Natural killer cell treated with Interleukin-12 subunit alpha and Interleukin-12 subunit beta and Interleukin-15 and Interleukin-18, amount 100 ng/mL, for 72 hours (primary cell): ENCODE measurements around the gene RPS6KA2. TPM values are rescaled to one million over a fixed set of nuclear protein-coding genes. Genes with fewer than 3 reads are reported as not detected.

Experiments
- ATAC-seq, 2 donors: fragments of 150-1000 bp; cut with Tn5 transposase in 1 of 2; sonication (Bioruptor Pico), chemical (Tn5 transposase) in 1 of 2; 2 replicates each; pipeline ENCODE4 v1.10.0; 2021
- DNase-seq: peaks from one replicate; pipeline ENCODE4 v3.0.0; 2022; ENCODE audit warnings: low spot score
- H3K27ac Mint-ChIP-seq, 2 donors: 1 replicate in 1 of 2; 2 replicates in 1 of 2; pipeline ENCODE4 v1.8.0; 2022; ENCODE audit warnings: mixed read lengths in 2 of 2, mild to moderate bottlenecking in 1 of 2, moderate library complexity in 1 of 2
- H3K27me3 Mint-ChIP-seq, 2 donors: 1 replicate in 1 of 2; 2 replicates in 1 of 2; pipeline ENCODE4 v1.8.0; 2022; ENCODE audit warnings: mixed read lengths in 2 of 2
- H3K36me3 Mint-ChIP-seq: one replicate; pipeline ENCODE4 v1.8.0; 2022; ENCODE audit warnings: mixed read lengths
- H3K4me1 Mint-ChIP-seq, 2 donors: 1 replicate in 1 of 2; 2 replicates in 1 of 2; pipeline ENCODE4 v1.8.0; 2022; ENCODE audit warnings: low read depth in 2 of 2, mixed read lengths in 2 of 2, mild to moderate bottlenecking in 1 of 2
- H3K4me3 Mint-ChIP-seq: one replicate; pipeline ENCODE4 v1.8.0; 2022; ENCODE audit warnings: mixed read lengths
- H3K9me3 Mint-ChIP-seq: 2 replicates; pipeline ENCODE4 v1.8.0; 2022; ENCODE audit warnings: mixed read lengths
- total RNA-seq, 2 donors: library from RNA; stranded (reverse); gene quantifications; one replicate each; pipeline ENCODE4 v1.2.3, GENCODE V29; 2022

The RPS6KA2 gene
- total RNA-seq, 2 donors from 2014 or later: 2.8 to 3.8 TPM

DNA sequence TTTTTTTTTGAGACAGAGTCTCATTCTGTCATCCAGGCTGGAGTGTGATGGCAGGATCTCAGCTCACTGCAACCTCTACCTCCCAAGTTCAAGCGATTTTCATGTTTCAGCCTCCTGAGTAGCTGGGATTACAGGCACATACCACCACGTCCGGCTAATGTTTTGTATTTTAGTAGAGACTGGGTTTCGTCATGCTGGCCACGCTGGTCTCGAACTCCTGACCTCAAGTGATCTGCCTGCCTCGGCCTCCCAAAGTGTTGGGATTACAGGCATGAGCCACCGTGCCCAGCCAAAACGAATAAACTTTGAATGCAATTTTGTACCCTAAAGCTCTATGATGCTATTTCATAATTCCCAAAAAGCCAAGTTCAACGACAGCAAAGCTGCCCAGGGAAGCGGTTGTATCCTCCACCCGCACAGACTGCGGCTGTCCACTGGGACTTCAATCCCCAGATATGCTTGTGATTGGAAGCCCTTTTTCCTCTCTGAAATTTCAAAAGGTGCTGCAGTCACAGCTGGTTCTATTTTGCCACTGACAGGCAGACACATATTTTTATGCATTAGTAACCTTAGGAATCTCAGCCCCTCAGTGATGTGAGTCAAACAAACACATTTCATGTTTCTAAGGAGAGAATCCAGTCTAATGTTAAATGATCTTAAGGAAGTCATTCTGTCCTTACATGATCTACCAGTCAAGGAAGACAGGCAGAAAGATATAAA is 31.8 kb downstream of the RPS6KA2 start:
- no peaks in the 10 kb centered on the region for H3K36me3 Mint-ChIP-seq

DNA sequence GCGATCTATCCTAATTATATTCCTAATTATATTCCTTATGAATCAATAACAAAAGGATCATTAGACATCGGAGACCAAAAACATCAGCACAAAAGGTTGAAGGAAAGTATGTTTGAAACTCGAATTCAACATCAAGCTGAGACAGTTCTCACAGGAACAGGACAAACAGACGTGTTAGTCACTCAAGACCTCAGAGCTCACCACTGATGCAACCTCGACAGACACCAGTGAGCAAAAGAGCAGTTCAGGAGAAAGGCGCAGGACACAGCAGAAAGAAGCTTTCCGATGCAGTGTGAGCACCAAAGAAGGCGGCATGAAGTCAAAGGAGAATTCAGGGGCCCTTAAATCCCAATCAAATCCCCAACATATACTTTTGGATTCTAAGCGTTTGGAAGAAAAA is 34.2 kb downstream of the RPS6KA2 start:
- Mint-ChIP-seq H3K27me3 (peaks cover 15 to 22% of the 10 kb centered on the region in 2 donors), H3K4me1 (peaks cover 20% of the 10 kb centered on the region in 2 donors), H3K4me3 (no peak overlapping the region), H3K27ac (no peak overlapping the region), H3K9me3 (no peaks in the 10 kb centered on the region), H3K36me3 (no peaks in the 10 kb centered on the region)
- ATAC-seq (no peak), DNase-seq (no peak)

More for the DNA sequence above, 31.8 kb downstream of the RPS6KA2 start:
- no peaks in the 10 kb centered on the region for H3K9me3 Mint-ChIP-seq
- no peak overlapping the region for H3K27ac Mint-ChIP-seq
- peaks cover 16% of the 10 kb centered on the region in 2 donors for H3K27me3 Mint-ChIP-seq
- peaks cover 5% of the 10 kb centered on the region in 2 donors for H3K4me1 Mint-ChIP-seq
- ATAC-seq: no peak
- DNase-seq: no peak
- H3K4me3 Mint-ChIP-seq: no peak overlapping the region

DNA sequence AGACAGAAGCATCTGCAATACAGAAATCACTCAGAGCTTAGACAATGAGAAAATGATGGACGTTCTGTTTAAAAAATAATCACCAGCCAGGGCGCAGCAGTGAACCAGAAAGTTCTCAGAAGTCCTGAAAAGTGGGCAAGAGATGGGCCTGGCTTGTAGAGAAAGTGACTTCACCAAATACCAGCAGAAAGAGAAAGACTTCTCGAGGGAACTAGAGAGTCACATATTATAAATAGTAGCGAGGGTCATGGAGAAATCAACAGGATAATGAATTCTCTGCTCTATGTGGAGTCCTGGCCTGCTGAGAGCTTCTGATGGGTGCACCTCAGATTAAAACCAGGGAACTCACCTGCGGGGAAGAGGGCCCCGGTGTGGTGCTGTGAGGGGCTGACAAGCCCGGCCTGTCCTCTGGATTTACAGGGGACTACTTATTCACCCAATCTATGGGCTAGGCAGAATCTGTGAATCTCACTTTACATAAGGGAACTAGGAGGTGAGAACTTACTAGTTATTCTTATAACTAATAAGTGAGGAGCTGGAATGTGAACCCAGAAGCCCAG is 35.0 kb downstream of the RPS6KA2 start:
- Mint-ChIP-seq H3K27me3 (peaks cover 14 to 18% of the 10 kb centered on the region in 2 donors), H3K36me3 (no peaks in the 10 kb centered on the region), H3K4me1 (peaks cover 20 to 22% of the 10 kb centered on the region in 2 donors), H3K4me3 (no peak overlapping the region), H3K9me3 (no peaks in the 10 kb centered on the region), H3K27ac (no peak overlapping the region)
- ATAC-seq (no peak), DNase-seq (no peak)

DNA sequence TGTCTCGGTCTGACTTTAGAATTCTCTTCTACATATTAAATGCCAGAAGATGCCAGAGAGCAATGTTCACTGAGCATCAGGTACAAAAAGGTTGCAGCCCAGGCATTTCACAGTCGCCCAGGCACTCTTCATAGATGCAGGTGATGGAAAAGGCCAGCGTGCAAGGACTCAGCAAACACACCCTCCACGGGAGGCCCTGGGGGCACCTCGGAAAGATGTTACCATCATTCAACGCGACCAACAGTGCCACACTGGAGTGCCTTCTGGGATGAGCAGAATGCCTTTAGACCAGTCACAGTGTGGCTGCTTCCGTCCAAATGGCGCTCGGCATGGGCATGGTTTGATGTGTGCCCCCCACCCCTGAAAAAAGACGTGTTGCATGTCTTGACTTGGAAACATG is 36.0 kb downstream of the RPS6KA2 start:
- ATAC-seq (no peak), DNase-seq (no peak)
- peaks cover 20 to 22% of the 10 kb centered on the region in 2 donors for H3K4me1 Mint-ChIP-seq
- no peak overlapping the region for H3K27ac Mint-ChIP-seq
- H3K9me3 Mint-ChIP-seq: no peaks in the 10 kb centered on the region
- no peak overlapping the region for H3K4me3 Mint-ChIP-seq
- no peaks in the 10 kb centered on the region for H3K36me3 Mint-ChIP-seq
- H3K27me3 Mint-ChIP-seq: peaks cover 9 to 13% of the 10 kb centered on the region in 2 donors

DNA sequence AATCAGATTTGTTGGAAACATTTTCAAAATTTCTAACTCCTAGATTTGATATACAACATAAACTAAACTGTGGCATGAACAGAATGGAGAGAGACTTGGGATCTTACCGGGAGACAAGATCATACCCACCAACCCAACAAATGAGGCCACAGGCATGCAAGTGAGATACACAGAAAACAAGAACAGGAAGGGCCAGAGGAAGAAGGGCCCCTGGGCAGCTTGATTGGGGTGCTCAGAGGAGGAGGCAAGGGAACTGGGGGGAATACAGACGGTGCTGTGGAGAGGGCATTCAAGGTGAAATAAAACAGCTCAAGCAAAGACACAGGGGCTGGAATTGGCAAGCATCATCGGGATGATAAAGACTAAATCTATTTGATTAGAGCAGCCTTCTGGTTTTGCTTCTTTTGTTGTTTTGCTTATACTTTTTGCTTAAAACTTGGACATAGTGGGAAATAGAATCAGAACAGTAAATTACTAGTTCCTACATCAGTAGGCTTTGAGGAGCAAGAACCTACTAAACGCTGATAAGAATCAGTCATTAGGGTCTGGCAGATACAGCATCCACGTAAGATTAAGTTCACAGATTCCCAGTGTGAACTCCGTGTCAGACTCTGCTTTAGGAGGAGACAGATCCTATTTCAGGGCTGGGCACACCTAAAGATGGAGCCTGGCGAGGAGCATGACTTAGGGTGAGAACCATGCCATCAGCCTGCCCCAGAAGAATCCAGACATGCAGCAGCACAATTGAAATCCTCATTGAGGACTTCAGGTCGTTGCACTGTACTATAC is 37.1 kb downstream of the RPS6KA2 start:
- Mint-ChIP-seq H3K36me3 (no peaks in the 10 kb centered on the region), H3K27me3 (peaks cover 9 to 13% of the 10 kb centered on the region in 2 donors), H3K4me1 (peaks cover 20 to 24% of the 10 kb centered on the region in 2 donors), H3K27ac (peak overlapping the region in 1 of 2 donors; percentile 72), H3K4me3 (peak overlapping the region; percentile 21), H3K9me3 (no peaks in the 10 kb centered on the region)
- ATAC-seq (no peak), DNase-seq (no peak)

DNA sequence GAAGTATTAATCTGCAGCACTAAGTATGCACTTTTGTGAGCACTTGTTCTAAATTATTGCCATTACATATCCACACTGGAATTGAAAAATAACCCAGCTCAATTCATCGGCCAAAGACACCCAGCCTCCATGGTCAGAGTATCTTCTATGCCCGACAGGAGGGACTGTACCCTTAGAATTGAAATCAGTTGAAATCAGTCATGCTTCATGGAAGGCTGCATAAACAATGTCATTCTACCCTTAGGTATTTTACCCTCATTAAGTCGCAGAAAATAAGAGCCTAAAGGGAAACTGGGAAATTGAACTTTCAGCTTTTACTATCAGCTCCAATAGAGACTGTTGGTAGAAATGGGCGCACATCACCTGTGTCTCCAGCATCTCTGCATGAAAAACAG is 37.7 kb downstream of the RPS6KA2 start:
- no peaks in the 10 kb centered on the region for H3K9me3 Mint-ChIP-seq
- ATAC-seq: no peak
- H3K27me3 Mint-ChIP-seq: peaks cover 9 to 13% of the 10 kb centered on the region in 2 donors
- DNase-seq: no peak
- peak overlapping the region; percentile 21 for H3K4me3 Mint-ChIP-seq
- peaks cover 20 to 26% of the 10 kb centered on the region in 2 donors for H3K4me1 Mint-ChIP-seq
- no peaks in the 10 kb centered on the region for H3K36me3 Mint-ChIP-seq
- peak overlapping the region in 1 of 2 donors; percentile 72 for H3K27ac Mint-ChIP-seq

DNA sequence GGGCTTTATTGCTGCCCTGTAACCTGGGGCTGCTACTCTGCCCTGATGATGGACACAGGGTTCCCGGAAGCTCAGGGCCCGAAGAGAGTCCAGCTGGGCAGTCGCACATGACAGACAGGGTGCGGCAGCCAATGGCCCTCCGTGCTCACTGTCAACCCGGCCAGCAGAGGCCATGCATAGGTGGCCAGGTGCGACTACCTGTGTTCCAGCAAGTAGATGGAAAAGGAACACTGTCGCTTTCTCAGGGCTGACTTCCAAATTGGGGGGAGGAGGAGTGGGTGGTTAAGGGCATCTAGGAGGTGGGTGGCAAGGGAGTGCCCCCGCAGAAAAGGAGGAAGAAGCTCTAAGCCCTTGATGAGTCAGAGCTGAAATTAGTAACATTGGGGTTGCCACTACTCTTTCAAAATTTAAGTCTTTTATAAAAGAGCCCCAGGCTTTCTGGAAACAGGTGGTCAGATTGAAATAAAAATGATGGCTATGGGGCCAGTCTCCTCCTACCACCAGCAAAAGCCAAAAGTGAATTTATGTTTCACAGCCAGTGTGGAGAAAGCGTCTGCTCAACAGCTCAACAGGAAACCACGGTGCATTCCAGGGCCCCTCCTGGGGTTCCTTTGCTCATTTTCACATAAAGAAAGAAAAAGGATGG is 38.2 kb downstream of the RPS6KA2 start:
- Mint-ChIP-seq H3K27ac (peak overlapping the region in 1 of 2 donors; percentile 72), H3K9me3 (no peaks in the 10 kb centered on the region), H3K4me1 (peaks cover 20 to 26% of the 10 kb centered on the region in 2 donors), H3K36me3 (no peaks in the 10 kb centered on the region), H3K4me3 (peak overlapping the region; percentile 21), H3K27me3 (peaks cover 9 to 13% of the 10 kb centered on the region in 2 donors)
- DNase-seq (no peak), ATAC-seq (peak; percentile 34 to 67)

DNA sequence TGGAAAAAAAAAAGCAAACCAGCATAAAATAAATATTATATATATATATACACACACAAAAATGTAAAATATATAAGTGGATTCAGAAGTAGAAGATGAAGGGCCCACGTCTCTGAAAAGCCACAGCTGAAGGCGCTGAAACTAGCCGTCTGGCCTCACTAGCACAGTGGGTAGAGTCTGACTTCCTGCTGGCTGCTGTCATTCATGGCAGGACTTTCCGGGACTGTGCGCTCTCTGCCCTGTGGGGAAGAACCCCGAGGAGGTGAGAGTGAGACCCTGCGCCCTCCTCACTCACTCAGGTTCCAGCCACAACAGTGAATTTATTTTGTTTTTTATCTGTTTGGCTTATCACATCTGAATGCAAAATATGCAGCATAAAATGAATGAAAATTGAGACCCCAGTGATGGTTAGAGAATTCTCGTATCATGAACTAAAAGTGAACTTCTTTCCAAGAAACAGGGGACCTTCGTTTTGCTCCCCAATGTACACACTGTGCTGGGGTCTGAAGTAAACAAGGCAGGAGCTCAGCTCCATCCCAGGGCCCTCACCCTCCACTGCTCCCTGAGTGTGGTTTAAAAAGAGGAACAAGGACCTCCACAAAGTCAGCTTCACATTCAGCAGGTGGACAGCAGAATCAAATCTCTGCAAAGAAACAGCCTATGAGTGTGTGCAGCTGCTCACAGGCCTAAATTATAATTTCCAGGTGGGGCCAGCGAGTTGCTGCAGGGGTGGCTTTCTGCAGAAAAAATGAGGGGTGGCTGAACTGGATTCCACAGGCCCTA is 39.2 kb downstream of the RPS6KA2 start:
- DNase-seq (no peak), ATAC-seq (peak; percentile 54 to 73)
- Mint-ChIP-seq H3K4me3 (no peak overlapping the region), H3K27ac (peak overlapping the region in 1 of 2 donors; percentile 72), H3K36me3 (no peaks in the 10 kb centered on the region), H3K9me3 (no peaks in the 10 kb centered on the region), H3K27me3 (peaks cover 5 to 9% of the 10 kb centered on the region in 2 donors), H3K4me1 (peaks cover 17 to 23% of the 10 kb centered on the region in 2 donors)

DNA sequence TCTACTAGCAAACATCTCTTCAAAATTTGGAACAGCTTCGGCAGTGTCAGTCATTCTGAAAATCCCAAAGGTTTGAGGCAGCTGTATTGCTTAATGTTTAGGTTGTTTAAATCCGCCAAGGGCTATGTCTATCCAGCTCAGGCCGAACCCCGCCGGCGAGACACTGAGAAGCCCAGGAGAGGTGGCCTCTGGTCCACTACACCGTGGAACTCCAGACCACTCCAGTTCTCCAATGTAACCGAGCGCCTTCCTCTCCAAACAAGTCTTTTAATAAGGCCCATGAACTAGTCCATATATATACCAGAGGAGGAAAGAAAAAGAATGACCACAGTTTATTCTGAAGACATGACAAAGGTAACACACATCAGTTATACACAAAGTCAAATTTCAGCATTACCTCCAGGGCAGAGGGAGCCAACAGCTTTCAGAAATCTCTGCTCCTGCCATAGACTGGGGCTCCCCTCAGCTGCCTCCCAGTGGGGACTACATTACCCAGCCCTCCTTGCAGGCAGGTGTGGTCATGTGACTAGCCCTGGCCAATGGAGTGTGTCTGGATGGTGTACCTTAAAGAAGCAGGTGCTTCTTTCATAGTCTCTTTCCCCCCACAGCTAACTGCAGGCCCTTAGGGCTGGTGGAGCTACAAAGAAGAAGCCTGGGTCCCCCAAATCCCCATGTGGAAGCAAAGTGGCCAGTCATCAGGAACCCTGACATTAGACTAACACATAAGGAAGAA is 40.5 kb downstream of the RPS6KA2 start, which contains the start of gene RAMACL:
Gene RAMACL, minus strand, starts transcription at position 255 of the 733 bp plus-strand sequence. Its CDS starts 201 bp downstream, at position 54.
- Mint-ChIP-seq H3K27me3 (peaks cover 4 to 6% of the 10 kb centered on the region in 2 donors), H3K27ac (no peak within 1 kb of the TSS), H3K36me3 (no peaks in the 10 kb centered on the region), H3K4me3 (no peak within 1 kb of the TSS), H3K4me1 (peaks cover 15 to 21% of the 10 kb centered on the region in 2 donors), H3K9me3 (no peaks in the 10 kb centered on the region)
- ATAC-seq (peak; percentile 76 to 77), DNase-seq (no peak)

DNA sequence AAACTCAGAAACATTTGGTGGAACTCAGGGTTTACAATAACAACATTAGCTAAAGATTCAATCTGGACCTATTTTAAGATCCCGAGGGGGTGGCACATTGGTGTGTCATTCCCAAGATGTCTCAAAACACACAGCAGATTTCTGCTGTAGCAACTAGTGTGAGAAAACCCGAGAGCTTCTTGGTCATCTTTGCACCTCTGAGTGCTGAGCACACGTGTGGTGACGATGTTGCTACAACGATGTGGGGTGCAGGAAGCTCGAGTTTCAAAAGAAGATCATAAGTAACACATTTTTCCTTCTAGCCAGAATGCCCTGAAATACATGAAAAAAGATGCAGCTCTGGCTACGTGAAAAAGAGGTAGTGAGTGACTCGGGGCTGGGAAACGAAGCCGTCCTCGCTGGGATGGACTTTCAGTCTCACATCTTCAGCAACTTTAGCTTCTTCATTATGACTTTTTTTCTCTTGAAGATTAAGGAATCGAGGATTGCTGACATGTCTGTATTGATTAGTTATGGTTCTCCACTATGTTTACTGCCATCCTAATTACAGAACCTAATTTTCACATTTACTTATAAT is 42.1 kb downstream of the RPS6KA2 start:
- H3K36me3 Mint-ChIP-seq: no peaks in the 10 kb centered on the region
- peak in 1 of 2 donors; percentile 46 for ATAC-seq
- H3K9me3 Mint-ChIP-seq: no peaks in the 10 kb centered on the region
- no peak for DNase-seq
- no peak overlapping the region for H3K4me3 Mint-ChIP-seq
- peaks cover 4 to 6% of the 10 kb centered on the region in 2 donors for H3K27me3 Mint-ChIP-seq
- H3K4me1 Mint-ChIP-seq: peaks cover 15 to 21% of the 10 kb centered on the region in 2 donors
- H3K27ac Mint-ChIP-seq: no peak overlapping the region

DNA sequence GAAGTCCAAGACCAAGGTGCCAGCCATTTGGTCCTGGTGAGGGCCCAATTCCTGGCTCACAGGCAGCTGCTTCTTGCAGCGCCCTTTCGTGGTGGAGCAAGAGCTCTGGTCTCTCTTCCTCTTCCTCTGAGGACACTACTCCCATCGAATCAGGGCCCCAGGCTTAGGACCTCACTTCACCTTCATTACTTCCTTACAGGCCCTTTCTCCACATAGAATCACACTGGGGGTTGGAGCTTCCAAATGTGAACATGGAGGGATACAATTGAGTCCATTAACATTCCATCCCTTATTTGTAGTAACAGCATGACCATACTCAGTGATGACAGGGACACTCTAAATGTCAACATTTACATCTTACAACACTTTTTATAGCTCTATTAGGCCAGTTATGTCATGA is 42.9 kb downstream of the RPS6KA2 start:
- no peak overlapping the region for H3K27ac Mint-ChIP-seq
- ATAC-seq (no peak), DNase-seq (no peak)
- H3K4me1 Mint-ChIP-seq: peaks cover 9 to 14% of the 10 kb centered on the region in 2 donors
- no peaks in the 10 kb centered on the region for H3K27me3 Mint-ChIP-seq
- H3K9me3 Mint-ChIP-seq: no peaks in the 10 kb centered on the region
- no peak overlapping the region for H3K4me3 Mint-ChIP-seq
- H3K36me3 Mint-ChIP-seq: no peaks in the 10 kb centered on the region
